DND-41 (cell line): ENCODE data around the gene SPSB4.
A peak's percentile ranks its signal among the peaks of the same experiment; 100 is the strongest.
"Not testable (repeated sequence)": the region's sequence is repeated elsewhere in the genome, so short reads cannot be mapped to it uniquely, and the experiment has no call there.

Experiments used
- ATAC-seq: fragments of 200-7000 bp; cut with Tn5 transposase; 3 replicates; pipeline ENCODE4 v1.9.1; 2021; ENCODE audit warnings: low read depth; ENCODE audit not compliant: insufficient read depth
- DNase-seq: peaks from one replicate; pipeline ENCODE4 v3.0.0-alpha.2; 2020
- H2AFZ ChIP-seq: 2 replicates; pipeline ENCODE4 v1.6.0; 2012; ENCODE audit warnings: low read depth, low read length
- H3K27ac ChIP-seq: 2 replicates; pipeline ENCODE4 v1.5.1; 2012; ENCODE audit warnings: low read length, inconsistent platforms
- H3K27me3 ChIP-seq: fragments of 200-600 bp; sonication (generic); 2 replicates; pipeline ENCODE4 v1.6.0; 2012; ENCODE audit warnings: low read length, mild to moderate bottlenecking, inconsistent platforms; ENCODE audit not compliant: insufficient read depth, poor library complexity
- H3K36me3 ChIP-seq: 2 replicates; pipeline ENCODE4 v1.5.1; 2012; ENCODE audit warnings: low read length, inconsistent platforms; ENCODE audit not compliant: insufficient read depth
- H3K4me1 ChIP-seq: 2 replicates; pipeline ENCODE4 v1.5.1; 2012; ENCODE audit warnings: mild to moderate bottlenecking, low read length; ENCODE audit not compliant: insufficient read depth
- H3K4me2 ChIP-seq: 2 replicates; pipeline ENCODE4 v1.6.0; 2012; ENCODE audit warnings: mild to moderate bottlenecking, moderate library complexity, low read length, inconsistent platforms; ENCODE audit not compliant: insufficient read depth
- H3K4me3 ChIP-seq, 2 experiments: fragments of 200-600 bp in 1 of 2; shearing (Covaris generic) in 1 of 2; 2 replicates each; pipeline ENCODE4 v1.5.1; 2012 to 2016; ENCODE audit warnings: inconsistent platforms in 2 of 2, low read length in 2 of 2, mild to moderate bottlenecking in 2 of 2, low read depth in 1 of 2, moderate library complexity in 1 of 2
- H3K79me2 ChIP-seq: 2 replicates; pipeline ENCODE4 v1.6.0; 2012; ENCODE audit warnings: low read length, inconsistent platforms; ENCODE audit not compliant: insufficient read depth
- H3K9ac ChIP-seq: 2 replicates; pipeline ENCODE4 v1.6.0; 2012; ENCODE audit warnings: low read depth, mild to moderate bottlenecking, inconsistent platforms, low read length, moderate library complexity
- H3K9me3 ChIP-seq: 2 replicates; pipeline ENCODE4 v1.5.1; 2012; ENCODE audit warnings: low read length, moderate library complexity, mild to moderate bottlenecking, inconsistent platforms; ENCODE audit not compliant: insufficient read depth, severe bottlenecking
- H4K20me1 ChIP-seq: 2 replicates; pipeline ENCODE4 v1.6.0; 2012; ENCODE audit warnings: low read length; ENCODE audit not compliant: insufficient read depth
- EZH2 ChIP-seq: IDR thresholded peaks from 3 replicates; pipeline ENCODE4 v1.6.1; 2012; ENCODE audit warnings: borderline replicate concordance, low read depth, mild to moderate bottlenecking, moderate library complexity, low read length, inconsistent platforms; ENCODE audit not compliant: severe bottlenecking
- TF ChIP-seq, protein P1 (sequence below): IDR thresholded peaks from 2 replicates; pipeline ENCODE4 v1.5.1; 2012; ENCODE audit warnings: borderline replicate concordance, low read length, moderate library complexity, mild to moderate bottlenecking; ENCODE audit not compliant: poor library complexity, severe bottlenecking; ENCODE audit errors: extremely low read depth

Gene SPSB4

GRCh38 chr3:141015481-141015880 is 35.7 kb upstream of the SPSB4 start:
- no peak for TF ChIP-seq EZH2
- TF ChIP-seq, protein P1, sequence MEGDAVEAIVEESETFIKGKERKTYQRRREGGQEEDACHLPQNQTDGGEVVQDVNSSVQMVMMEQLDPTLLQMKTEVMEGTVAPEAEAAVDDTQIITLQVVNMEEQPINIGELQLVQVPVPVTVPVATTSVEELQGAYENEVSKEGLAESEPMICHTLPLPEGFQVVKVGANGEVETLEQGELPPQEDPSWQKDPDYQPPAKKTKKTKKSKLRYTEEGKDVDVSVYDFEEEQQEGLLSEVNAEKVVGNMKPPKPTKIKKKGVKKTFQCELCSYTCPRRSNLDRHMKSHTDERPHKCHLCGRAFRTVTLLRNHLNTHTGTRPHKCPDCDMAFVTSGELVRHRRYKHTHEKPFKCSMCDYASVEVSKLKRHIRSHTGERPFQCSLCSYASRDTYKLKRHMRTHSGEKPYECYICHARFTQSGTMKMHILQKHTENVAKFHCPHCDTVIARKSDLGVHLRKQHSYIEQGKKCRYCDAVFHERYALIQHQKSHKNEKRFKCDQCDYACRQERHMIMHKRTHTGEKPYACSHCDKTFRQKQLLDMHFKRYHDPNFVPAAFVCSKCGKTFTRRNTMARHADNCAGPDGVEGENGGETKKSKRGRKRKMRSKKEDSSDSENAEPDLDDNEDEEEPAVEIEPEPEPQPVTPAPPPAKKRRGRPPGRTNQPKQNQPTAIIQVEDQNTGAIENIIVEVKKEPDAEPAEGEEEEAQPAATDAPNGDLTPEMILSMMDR = no peak
- H2AFZ ChIP-seq = no peak overlapping the region

DNA sequence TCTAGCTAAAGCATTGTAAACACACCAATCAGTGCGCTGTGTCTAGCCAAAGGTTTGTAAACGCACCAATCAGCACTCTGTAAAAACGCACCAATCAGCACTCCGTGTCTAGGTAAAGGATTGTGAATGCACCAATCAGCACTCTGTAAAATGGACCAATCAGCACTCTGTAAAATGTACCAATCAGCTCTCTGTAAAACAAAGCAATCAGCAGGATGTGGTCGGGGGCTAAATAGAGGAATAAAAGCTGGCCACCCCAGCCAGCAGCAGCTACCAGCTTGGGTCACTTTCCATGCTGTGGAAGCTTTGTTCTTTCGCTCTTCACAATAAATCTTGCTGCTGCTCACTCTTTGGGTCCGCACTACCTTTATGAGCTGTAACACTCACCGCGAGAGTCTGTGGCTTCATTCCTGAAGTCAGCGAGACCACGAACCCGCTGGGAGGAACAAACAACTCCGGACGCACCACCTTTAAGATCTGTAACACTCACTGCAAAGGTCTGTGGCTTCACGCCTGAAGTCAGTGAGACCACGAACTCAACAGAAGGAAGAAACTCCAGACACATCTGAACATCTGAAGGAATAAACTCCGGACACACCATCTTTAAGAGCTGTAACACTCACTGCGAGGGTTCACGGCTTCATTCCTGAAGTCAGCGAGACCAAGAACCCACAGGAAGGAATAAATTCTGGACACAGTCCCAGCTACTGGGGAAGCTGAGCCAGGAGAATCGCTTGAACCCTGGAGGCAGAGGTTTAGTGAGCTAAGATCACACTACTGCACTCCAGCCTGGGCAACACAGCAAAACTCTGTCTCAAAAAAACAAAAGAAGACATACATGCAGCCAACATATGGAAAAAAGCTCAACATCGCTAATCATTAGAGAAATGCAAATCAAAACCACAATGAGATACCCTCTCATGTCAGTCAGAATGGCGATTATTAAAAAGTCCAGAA is 33.5 kb upstream of the SPSB4 start:
- peak overlapping the region; percentile 32 for H3K9ac ChIP-seq
- peak overlapping the region in 1 of 2 experiments; percentile 46; a peak in 2 of 4 replicates for H3K4me3 ChIP-seq
- H4K20me1 ChIP-seq, H3K79me2 ChIP-seq, H3K27me3 ChIP-seq, H3K36me3 ChIP-seq, H3K9me3 ChIP-seq: not testable (repeated sequence)
- peak overlapping the region; percentile 81 for H3K27ac ChIP-seq
- peak overlapping the region; percentile 67 for H2AFZ ChIP-seq
- DNase-seq = peak; percentile 73
- peak overlapping the region; percentile 52 for H3K4me2 ChIP-seq
- peak; percentile 69 for ATAC-seq
- H3K4me1 ChIP-seq = peaks cover 33% of the 10 kb centered on the region

More at GRCh38 chr3:141015481-141015880, 35.7 kb upstream of the SPSB4 start:
- Histone ChIP-seq H4K20me1 (no peaks in the 10 kb centered on the region), H3K79me2 (no peaks in the 10 kb centered on the region), H3K27ac (no peak overlapping the region), H3K27me3 (no peaks in the 10 kb centered on the region), H3K4me2 (no peak overlapping the region), H3K4me3 (no peak overlapping the region), H3K9ac (no peak overlapping the region), H3K9me3 (no peaks in the 10 kb centered on the region), H3K4me1 (peaks cover 48% of the 10 kb centered on the region), H3K36me3 (no peaks in the 10 kb centered on the region)
- DNase-seq (no peak), ATAC-seq (no peak)

DNA sequence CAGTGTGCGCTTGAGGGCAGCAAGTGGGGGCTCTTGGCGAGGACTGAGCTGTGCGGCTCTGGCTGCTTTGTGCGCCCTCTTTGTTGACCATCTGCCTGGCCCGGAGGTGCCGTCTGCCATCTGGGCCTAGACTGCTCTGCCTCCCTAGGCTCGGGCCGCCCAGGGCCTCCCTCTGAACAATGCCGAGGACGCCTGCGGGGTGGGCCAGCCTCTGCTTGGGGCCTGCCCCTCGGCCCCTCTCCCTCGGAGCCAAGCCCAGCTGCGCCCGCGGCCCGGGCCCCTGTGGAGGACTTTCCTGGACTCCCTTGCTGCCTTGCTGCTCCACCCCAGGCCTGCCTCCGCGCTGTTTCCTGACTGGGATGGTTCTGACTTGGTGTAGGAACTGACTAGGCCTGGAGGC is 31.9 kb upstream of the SPSB4 start:
- H4K20me1 ChIP-seq = no peaks in the 10 kb centered on the region
- no peak overlapping the region for H3K4me2 ChIP-seq
- H3K79me2 ChIP-seq = no peaks in the 10 kb centered on the region
- H3K4me1 ChIP-seq = peaks cover 29% of the 10 kb centered on the region
- DNase-seq (no peak), ATAC-seq (no peak)
- no peak for TF ChIP-seq EZH2
- H3K4me3 ChIP-seq = no peak overlapping the region
- H2AFZ ChIP-seq = no peak overlapping the region
- H3K27ac ChIP-seq = peak overlapping the region; percentile 30; the same call in 1 of the 2 replicates
- H3K9ac ChIP-seq = no peak overlapping the region
- no peaks in the 10 kb centered on the region for H3K27me3 ChIP-seq
- H3K36me3 ChIP-seq = no peaks in the 10 kb centered on the region
- H3K9me3 ChIP-seq = no peaks in the 10 kb centered on the region

- Histone ChIP-seq H3K36me3 (no peaks in the 10 kb centered on the region), H4K20me1 (no peaks in the 10 kb centered on the region), H3K27me3 (no peaks in the 10 kb centered on the region), H3K4me2 (no peak overlapping the region), H3K9me3 (no peaks in the 10 kb centered on the region), H3K79me2 (no peaks in the 10 kb centered on the region), H2AFZ (no peak overlapping the region), H3K4me3 (no peak overlapping the region), H3K4me1 (peaks cover 29% of the 10 kb centered on the region), H3K9ac (no peak overlapping the region), H3K27ac (0 out of 2 replicates have a peak overlapping the region, but pooled peaks have one; percentile 16)
- ATAC-seq (peak; percentile 36; the same call in 1 of the 3 replicates), DNase-seq (no peak)
- TF ChIP-seq, protein P1 = no peak
- TF ChIP-seq EZH2 = no peak
Measured at GRCh38 chr3:141020143-141020830, 30.9 kb upstream of the SPSB4 start.
